H1 (cell line): ENCODE data around the gene PRKAA1.

Source experiments
- CTCF ChIP-seq, 3 experiments: IDR thresholded peaks; 1 replicate in 2 of 3; 2 replicates in 1 of 3; pipeline versions ENCODE4 v1.5.1 to v1.6.1; 2011; ENCODE audit warnings: low read length in 3 of 3, mild to moderate bottlenecking in 3 of 3, inconsistent platforms in 2 of 3, low read depth in 1 of 3, moderate library complexity in 1 of 3; ENCODE audit not compliant: insufficient read depth in 1 of 3; ENCODE audit errors: control extremely low read depth in 1 of 3
- EZH2 ChIP-seq: fragments of 200-600 bp; sonication (generic); IDR thresholded peaks from 2 replicates; pipeline ENCODE4 v1.7.1; 2012; ENCODE audit warnings: low read depth, mild to moderate bottlenecking, moderate library complexity, low read length, inconsistent platforms; ENCODE audit not compliant: severe bottlenecking
- POLR2A ChIP-seq, 2 experiments: IDR thresholded peaks; 1 replicate in 1 of 2; 2 replicates in 1 of 2; pipeline ENCODE4 v1.6.1; 2011; ENCODE audit warnings: low read depth in 2 of 2, low read length in 2 of 2, mild to moderate bottlenecking in 2 of 2; ENCODE audit errors: control extremely low read depth in 1 of 2

GRCh38 chr5:40717281-40717680 lies 80.9 kb downstream of the PRKAA1 start:
- no peak for TF ChIP-seq CTCF (IDR thresholded peaks at IDR 0.05; ENCODE audit: control extremely low read depth in 1 of 3, insufficient read depth in 1 of 3, low read depth in 1 of 3, low read length in 3 of 3)
- TF ChIP-seq POLR2A (IDR thresholded peaks at IDR 0.05; ENCODE audit: control extremely low read depth in 1 of 2, low read depth in 2 of 2, low read length in 2 of 2) = no peak
- no peak for TF ChIP-seq EZH2
